Kidney (tissue), 14 donors: Measurements from ENCODE around the gene SSC5D. TPM values are rescaled to one million over a fixed set of nuclear protein-coding genes. Genes with fewer than 3 reads are reported as not detected.

Source experiments
- DNase-seq, 5 donors: peaks; one replicate each; pipeline ENCODE4 v3.0.0-alpha.2; 2013 to 2020
- FAIRE-seq: peaks from 2 replicates; lab custom pipeline; 2012; peaks lifted over from hg19 to GRCh38; lab: Jason Lieb, UNC
- H3K27ac ChIP-seq, 2 donors: one replicate each; pipeline ENCODE4 v1.7.0; 2013; ENCODE audit warnings: low read depth in 2 of 2, low read length in 2 of 2, inconsistent platforms in 1 of 2
- H3K27me3 ChIP-seq: one replicate; pipeline ENCODE4 v1.7.1; 2013; ENCODE audit warnings: low read length, inconsistent platforms; ENCODE audit not compliant: control insufficient read depth, insufficient read depth
- H3K36me3 ChIP-seq, 3 donors: one replicate each; pipeline versions ENCODE4 v1.7.0 to v1.7.1; 2013; ENCODE audit warnings: low read length in 3 of 3, control low read depth in 1 of 3, inconsistent platforms in 1 of 3; ENCODE audit not compliant: insufficient read depth in 3 of 3, control insufficient read depth in 2 of 3
- H3K4me1 ChIP-seq, 3 donors: one replicate each; pipeline versions ENCODE4 v1.7.0 to v1.7.1; 2013; ENCODE audit warnings: low read length in 3 of 3, inconsistent platforms in 1 of 3, low read depth in 1 of 3; ENCODE audit not compliant: control insufficient read depth in 2 of 3, insufficient read depth in 2 of 3
- H3K4me3 ChIP-seq, 3 donors: one replicate each; pipeline versions ENCODE4 v1.7.0 to v1.8.1; 2013; ENCODE audit warnings: low read length in 3 of 3, control low read depth in 1 of 3, inconsistent platforms in 1 of 3
- H3K9ac ChIP-seq, 3 donors: one replicate each; pipeline versions ENCODE4 v1.7.0 to v1.7.1; 2013; ENCODE audit warnings: low read length in 3 of 3, control low read depth in 1 of 3, inconsistent platforms in 1 of 3
- H3K9me3 ChIP-seq, 3 donors: one replicate each; pipeline versions ENCODE4 v1.7.0 to v1.7.1; 2013; ENCODE audit warnings: low read length in 3 of 3, control low read depth in 1 of 3, inconsistent platforms in 1 of 3; ENCODE audit not compliant: control insufficient read depth in 2 of 3, insufficient read depth in 1 of 3
- CTCF ChIP-seq: IDR thresholded peaks from 3 replicates; pipeline ENCODE4 v1.5.1; 2012; ENCODE audit warnings: mild to moderate bottlenecking, moderate library complexity, borderline replicate concordance; ENCODE audit not compliant: insufficient read depth; ENCODE audit errors: extremely low read depth
- intact Hi-C: fragments of 100-400 bp; cut with DNase I; formaldehyde crosslinking; loops from one replicate; pipeline ENCODE4 v1.11.1; 2022
- polyA plus RNA-seq: library from polyadenylated mRNA; stranded (reverse); fragments of 350-450 nt; fragmentation: Illumina TruSeq; extraction: RNeasy Lipid Tissue Mini Kit (QIAGEN cat#74804); gene quantifications from one replicate; pipeline ENCODE4 v1.2.3, GENCODE V29; 2014; ENCODE audit warnings: low read depth, low replicate concordance; ENCODE audit not compliant: insufficient read depth
- total RNA-seq: library from RNA; stranded (reverse); fragmentation: NEBNext Ultra II Directional; extraction: Animal tissue kit (Norgen Biotek cat#: 25700); gene quantifications from one replicate; pipeline ENCODE4 v1.2.1, GENCODE V29; 2021
- donor health status: control.
- donor health status: control.
- donor health status: control.
- donor health status: control.
- donor health status: control.
- donor health status: DM: yes; HTN: yes; CAD: no.
- donor health status: Normal renal cell carcinoma (clear cell type).

The SSC5D gene
- total and polyA plus RNA-seq, 2 donors from 2014 or later: 2.2 to 9.4 TPM

- H3K27me3 ChIP-seq: no peaks in the 10 kb centered on the region
- peak in 2 of 5 donors; percentile 39 to 57 for DNase-seq
- no peak overlapping the region for H3K27ac ChIP-seq
- peaks cover 0 to 5% (median 4%) of the 10 kb centered on the region in 3 donors for H3K4me1 ChIP-seq
- FAIRE-seq: no peak
- H3K9me3 ChIP-seq: no peaks in the 10 kb centered on the region
- TF ChIP-seq CTCF: no peak
- intact Hi-C loops: no loop called here
- peak overlapping the region in 1 of 3 donors; percentile 24 for H3K9ac ChIP-seq
- H3K36me3 ChIP-seq: no peaks in the 10 kb centered on the region
- H3K4me3 ChIP-seq: peak overlapping the region; percentile 6 to 94 (median 87)
Measured at GRCh38 chr19:55459950-55460657, 28.1 kb upstream of the SSC5D start.

GRCh38 chr19:55460670-55461258 is 27.5 kb upstream of the SSC5D start:
- TF ChIP-seq CTCF: no peak
- H3K4me3 ChIP-seq: peak overlapping the region; percentile 69 to 94 (median 87)
- intact Hi-C loops: no loop called here
- peak overlapping the region; percentile 93 to 97 for H3K27ac ChIP-seq
- H3K27me3 ChIP-seq: no peaks in the 10 kb centered on the region
- no peaks in the 10 kb centered on the region for H3K36me3 ChIP-seq
- no peaks in the 10 kb centered on the region for H3K9me3 ChIP-seq
- FAIRE-seq: no peak
- peak overlapping the region in 1 of 3 donors; percentile 95 for H3K9ac ChIP-seq
- H3K4me1 ChIP-seq: peaks cover 0 to 5% (median 4%) of the 10 kb centered on the region in 3 donors
- DNase-seq: peak in 4 of 5 donors; percentile 73 to 92 (median 88)

- intact Hi-C loops: no loop called here
- FAIRE-seq: peak; percentile 99
- Histone ChIP-seq H3K27ac (peak within 1 kb of the TSS; percentile 93 to 97), H3K9ac (peak within 1 kb of the TSS; percentile 74 to 95 (median 83)), H3K36me3 (no peaks in the 10 kb centered on the region), H3K27me3 (no peaks in the 10 kb centered on the region), H3K4me1 (peaks cover 0 to 5% (median 4%) of the 10 kb centered on the region in 3 donors), H3K4me3 (peak within 1 kb of the TSS; percentile 69 to 94 (median 87)), H3K9me3 (no peaks in the 10 kb centered on the region)
- peak; percentile 100 for DNase-seq
- no peak for TF ChIP-seq CTCF
Measured at GRCh38 chr19:55461259-55461973, 26.8 kb upstream of the SSC5D start, which contains the start of gene ISOC2. ISOC2 (minus strand) TSS chr19:55461642; CDS start chr19:55456486, 5,156 bp downstream.
